HCEC 1CT (cell line): ENCODE measurements around the gene SNX9.

Experiments
- DNase-seq: peaks from one replicate; pipeline ENCODE4 v3.0.0-alpha.2; 2017

Gene SNX9

DNA sequence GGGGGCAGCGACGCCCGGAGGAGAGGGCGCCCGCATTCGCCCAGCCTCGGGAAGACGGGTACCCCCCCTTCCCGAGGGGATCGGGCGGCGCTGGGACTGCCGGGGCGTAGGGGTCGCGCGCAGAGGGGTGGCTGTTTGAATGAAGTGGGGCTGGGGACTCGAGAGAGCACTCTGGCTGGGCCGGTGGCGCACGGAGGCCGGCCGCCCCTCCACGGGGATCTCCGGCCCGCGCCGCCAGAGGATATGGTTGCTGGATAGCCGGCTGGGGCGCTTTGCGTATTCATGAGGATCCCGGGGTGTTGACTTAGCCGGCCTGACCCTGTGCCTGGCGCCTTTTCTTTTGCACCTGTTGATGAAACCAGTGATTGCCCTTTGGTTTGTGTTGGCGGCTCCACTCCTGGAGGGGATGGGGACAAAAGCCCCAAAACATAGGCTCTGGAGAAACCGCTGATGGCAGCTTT, 159.1 kb downstream of the SNX9 start:
- peak; percentile 36 for DNase-seq

DNA sequence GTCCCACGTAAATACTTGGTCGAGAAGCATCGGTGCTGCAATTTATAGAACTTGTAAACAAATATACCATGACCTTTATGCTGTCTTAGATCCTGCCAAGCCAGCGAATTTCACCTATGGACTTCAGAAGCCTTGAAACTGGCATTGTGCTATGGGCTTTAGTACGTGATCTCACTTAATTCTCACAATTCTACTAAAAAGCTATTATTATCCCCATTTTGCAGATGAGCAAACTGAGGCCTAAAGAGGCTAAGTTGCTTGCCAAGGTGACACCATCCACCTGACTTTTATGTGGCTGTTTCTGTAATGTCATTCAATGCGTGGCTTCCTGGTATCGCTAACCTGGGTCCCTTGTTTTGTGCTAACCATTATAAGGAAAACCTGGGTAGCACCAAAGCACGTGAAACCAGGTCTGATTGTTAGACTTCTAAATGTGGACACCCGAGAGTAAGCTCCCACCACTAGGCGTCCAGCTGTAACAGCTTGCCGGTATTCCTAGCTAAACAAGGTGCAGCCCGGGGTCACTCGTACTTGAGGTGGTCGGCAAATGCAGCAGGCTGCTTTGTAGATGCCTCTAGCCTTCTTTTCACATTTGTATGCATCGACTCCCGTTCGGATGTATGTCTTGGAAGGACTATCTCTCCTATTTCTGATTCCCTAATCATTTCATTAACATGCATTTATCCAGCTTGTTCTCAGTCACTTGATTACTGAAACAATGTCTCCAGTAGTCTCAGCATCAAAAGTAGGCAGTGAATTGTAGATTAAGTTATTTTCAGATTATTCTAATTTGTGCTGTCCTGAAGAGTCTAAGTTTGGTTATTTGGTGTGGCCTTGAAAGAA, 159.7 kb downstream of the SNX9 start:
- peak; percentile 50 for DNase-seq

DNA sequence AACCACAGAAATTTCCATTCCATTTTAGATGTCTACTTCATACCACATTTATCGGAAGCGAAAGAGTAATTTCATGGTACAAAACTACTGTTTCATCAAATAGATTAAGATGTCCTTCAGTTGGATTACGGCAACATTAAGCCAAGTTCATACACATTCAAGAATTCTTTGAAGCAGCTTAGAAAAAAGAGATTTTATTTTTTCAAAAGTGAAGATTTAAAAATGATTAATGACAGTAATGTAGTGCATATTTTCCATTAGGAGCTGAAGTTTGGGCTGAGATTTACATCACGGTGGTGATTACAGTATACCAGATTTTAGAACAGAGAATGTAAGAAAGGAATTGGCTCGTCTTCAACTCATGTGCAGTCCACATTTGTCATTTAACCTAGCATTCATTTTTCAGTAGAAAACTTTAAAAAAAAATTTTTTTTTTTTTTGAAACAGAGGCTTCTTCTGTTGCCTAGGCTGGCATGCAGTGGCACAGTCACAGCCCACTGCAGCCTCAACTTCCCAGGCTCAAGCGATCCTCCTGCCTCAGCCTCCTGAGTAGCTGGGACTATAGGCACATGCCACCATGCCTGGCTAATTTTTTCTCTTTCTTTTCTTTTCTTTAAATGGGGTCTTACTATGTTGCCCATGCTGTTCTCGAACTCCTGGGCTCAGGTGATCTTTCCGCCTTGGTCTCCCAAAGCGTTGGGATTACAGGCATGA, 160.5 kb downstream of the SNX9 start:
- peak; percentile 25 for DNase-seq

DNA sequence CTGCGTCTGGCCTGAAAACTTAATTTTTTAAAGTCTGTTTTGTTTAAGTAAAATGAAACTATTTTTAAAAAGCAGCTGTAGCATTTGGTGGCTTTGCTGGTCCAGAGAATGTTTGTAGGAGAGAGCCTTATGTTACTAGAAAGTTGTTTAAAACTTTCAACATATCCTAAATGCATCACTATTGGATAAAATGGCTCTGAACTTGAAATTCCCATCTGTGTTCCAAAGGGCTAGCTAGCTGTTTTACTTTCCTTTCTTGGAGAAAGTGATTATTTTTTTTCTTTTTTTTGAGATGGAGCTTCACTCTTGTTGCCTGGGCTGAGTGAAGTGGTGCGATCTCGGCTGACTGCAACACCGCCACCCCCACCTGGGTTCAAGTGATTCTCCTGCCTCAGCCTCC, 161.1 kb downstream of the SNX9 start:
- DNase-seq: no peak

DNA sequence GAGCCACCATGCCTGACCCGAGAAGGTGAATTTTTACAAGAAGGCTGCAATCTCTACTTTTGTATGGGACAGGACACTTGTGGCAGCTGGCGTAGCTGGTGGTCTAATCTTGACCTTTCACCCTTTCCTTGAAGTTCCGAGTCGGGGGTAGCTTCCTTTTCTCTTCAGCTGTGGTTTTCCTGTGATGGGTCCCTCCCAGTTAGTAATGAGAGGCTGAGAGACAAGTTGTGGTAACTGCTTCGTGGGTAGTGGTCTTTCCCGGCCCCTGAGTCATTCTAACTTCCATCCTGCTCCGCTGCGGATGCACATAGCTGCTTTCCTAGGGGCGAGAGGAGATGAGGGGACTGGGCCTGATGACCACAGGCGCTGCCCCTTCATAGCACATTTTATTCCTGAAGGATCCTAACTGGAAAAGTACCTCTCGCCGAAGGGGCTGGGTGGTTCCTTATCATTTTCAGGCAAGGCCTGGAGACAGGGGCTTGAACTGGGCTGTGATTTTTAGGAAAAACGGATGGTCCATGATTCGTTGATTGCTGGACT, 161.7 kb downstream of the SNX9 start:
- no peak for DNase-seq

DNA sequence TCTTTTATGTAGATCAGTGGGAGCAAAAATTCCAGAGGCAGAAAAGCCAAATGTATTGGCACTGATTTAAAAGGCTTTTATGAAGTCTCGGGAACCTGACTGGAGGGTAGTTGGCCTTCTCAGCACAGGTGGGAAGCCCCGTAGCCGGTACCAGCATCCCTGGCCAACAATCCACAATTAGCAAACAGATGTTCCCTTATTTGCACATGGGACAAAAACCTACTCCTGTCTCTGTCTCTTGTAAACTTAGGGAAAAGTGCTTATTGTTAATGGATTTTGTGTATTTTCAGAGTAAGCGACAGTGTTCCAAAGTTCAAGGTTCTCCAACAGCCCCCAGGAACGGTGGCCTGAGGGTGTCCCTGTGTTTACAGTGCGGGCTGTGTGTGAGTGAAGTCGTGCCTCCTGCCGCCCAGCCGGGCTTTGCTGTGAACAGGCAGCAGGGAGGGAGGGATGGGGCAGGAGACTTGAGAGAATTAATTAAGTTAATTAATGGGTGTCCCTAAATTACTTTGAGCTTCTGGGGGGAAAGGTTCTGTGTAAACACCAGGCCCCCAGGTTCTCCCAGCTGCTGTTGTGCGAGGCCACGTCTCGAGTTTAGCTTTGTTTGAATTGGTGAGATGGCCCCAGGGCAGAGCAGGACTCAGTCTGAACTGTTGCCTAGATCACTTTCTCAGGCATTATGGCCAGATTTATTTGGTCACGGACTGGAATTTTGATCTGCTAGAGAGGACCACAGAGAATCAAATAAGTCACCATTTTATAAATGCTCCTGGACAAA, 162.5 kb downstream of the SNX9 start:
- DNase-seq: no peak

DNA sequence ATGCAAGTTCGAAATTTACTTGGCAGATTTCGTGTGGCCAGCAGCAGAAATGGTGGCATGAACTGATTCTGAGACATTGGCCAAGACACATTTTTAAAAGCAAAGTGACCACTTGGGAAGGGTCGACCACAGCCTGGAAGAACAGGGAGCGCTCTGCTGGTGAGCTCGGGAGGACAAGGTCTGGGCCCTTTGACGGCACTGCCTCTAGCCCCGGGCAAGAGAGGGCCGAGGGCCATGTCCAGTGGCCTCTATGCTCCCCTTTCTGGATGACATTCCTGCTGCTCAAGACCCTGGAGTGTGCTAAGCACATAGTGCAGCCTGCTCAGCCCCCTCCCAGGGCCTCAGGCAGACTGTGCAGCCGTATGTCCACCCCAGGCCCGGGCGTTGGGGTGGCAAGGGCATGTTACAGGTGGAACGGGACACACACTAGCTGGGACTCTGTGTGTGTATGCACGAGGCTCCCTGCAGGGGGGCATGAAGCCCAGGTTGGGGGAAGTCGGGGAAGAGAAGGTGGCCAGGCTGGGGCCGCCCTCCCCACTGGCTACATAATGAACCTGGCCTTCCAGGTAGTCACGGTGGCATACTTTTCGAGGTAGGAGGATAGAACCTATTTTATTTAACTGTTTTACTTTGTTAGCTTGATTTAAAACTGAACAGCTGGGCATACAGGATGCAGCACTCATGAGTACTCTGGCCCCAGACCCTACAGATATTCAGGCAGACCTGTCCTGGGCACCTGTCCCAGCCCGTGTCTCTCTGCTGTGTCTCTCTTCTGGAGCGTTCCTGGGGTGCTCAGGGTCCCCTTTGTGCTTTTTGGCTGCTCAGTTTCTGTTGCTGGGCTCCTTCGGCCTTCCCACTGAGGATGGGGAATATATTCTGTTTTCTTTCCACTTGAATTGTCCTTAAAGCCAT, 165.0 kb downstream of the SNX9 start:
- no peak for DNase-seq

DNA sequence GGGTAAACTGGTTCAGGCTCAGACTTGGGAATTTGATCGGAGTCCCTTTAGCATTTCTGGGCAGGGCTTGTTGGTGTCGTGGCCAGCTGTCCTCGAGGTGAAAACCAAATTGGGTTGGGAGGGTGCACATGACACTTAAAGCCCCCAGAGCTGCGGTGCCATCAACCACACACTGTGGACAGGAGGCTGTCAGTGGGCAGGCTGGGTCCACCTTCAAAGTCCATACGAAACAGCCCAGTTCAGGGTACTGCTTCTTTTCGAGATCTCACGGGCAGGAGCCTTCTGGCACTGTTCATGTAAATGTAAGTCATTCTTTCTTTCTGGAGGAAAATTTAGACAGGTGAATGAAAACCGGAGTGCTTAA, 165.6 kb downstream of the SNX9 start:
- DNase-seq: no peak

DNA sequence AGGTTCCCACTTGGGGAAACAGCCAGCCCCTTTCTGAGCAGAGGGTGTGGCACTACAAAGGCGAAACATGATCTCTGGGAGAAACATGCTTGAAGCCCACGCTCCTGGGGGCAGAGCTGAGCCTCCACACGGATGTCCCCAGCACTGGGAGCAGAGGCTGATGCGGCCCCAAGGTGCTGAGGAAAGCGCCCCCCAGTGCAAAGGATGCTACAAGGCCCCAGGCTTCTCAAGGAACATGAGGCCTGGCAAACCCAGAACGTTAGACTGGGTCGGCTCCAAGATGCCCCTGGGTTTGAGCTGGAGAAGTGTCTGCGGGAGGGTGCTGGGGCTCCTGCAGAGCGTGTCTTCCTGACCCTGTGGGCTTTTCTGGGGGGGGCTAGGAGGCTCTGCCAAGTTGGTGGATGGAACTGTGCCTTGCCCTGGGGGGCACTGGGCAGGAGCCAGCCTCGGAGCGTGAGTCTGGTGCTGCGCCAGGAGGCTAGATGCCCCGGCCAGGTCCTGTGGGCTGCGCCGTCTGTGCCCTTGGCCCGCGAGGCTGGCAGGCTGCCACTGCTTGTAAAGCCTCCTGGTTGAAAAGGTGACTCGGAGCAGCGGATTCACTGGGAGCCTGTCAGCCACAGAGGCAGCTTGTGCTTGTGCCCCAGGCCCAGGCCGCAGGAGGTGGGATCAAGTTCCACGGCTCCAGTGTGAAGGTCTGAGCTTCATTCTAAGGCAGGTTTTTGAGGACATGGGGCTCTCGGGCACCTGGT, 166.7 kb downstream of the SNX9 start:
- DNase-seq: no peak

DNA sequence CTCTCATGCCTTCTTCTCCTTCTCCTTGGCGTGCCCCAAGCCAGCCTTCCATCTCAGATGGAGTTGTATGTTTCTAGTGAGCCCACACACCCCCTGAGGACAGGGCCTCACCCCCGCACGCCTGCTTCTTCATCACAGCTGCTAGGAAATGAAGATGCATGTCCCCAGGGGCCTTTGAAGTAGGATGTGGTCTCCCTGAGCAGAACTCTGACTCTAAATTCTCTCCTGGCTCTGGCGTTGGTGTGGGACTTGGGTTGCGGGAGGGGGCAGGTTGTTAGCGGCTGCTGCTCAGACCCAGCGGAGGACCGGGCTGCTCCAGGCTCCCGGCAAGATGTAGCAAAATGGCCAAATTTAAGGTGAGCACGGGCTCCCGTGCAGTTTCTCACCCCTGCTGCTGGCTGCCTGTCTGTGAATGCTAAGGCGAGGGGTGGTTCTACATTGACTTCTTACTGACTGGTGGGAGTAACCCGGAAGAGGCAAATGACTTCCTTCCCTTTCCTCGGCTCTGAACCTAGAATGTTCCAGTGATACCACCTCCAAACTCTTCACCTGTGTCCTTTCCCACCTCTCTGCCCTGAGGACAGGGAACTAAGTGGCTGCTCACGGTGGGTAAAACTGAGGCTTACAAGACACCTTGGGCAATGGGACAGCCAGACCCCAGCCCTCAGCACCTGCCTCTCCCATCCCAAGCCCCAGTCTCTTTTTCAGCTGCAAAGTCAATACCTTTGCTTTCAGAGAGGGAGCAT, 167.4 kb downstream of the SNX9 start:
- DNase-seq: no peak

DNA sequence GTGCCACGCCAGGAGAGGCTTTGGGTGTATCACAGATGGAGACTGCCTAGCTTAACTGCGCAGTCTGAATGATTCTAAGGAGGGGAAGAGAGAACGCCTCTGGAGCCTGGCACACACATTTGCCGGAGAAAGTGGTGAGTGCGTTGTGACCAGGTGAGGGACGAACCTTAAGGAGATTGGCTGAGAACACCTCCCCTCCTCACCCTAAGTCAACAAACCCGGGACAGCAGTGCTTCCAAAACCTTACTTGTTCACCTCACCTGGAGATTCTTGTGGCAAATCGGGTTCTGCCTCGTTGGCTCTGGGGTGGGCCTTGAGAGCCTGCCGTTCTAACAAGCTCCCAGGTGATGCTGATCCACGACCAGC, 168.0 kb downstream of the SNX9 start:
- no peak for DNase-seq

DNA sequence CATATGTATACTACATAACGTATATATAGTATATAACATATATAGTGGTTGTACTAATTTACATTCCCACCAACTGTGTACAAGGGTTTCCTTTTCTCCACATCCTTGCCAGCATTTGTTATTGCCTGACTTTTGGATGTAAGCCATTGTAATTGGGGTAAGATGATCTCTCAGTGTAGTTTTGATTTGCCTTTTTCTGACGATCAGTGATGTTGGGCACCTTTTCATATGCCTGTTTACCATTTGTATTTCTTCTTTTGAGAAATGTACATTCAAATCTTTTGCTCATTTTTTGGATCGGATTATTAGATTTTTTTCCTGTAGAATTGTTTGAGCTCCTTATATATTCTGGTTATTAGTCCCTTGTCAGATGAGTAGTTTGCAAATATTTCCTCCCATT, 170.0 kb downstream of the SNX9 start:
- DNase-seq: no peak

DNA sequence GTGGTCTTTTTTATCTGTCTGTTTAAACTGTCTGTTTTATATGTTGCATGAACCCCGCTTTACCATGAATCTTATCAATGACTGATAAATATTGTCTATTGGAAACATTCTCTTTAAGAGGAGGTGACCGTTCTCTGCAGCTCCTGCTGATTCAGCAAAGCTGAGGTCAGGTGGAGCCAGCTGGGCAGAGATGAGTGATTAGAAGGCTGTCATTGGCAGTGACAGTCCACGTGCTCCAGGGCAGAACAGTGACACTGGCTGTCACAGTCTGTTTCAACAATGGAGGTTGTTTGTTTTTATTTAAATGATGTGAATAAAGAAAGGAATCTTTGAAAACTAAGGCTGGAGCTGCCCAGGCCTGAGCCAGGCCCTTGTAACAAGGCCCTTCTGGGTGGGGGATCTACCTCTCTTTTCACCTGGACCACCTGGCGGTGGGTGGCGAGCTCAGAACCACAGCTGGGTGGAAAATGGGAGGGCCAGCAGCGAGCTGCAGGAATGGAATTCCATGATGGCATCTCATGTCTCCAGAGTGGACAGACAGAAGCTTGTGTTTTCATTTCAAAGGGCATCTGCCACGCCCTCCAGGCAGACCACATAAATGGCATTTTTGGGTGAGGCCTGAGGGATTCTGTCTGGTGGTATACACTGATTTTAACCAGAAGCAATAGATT, 171.2 kb downstream of the SNX9 start:
- no peak for DNase-seq
